Gastroesophageal sphincter (tissue), 4 donors: ENCODE data around the gene CSNK1D. TPM values are rescaled to one million over a fixed set of nuclear protein-coding genes. Genes with fewer than 3 reads are reported as not detected.

Source experiments
- ATAC-seq: fragments of 150-250 bp; one replicate; pipeline ENCODE4 v1.9.1; 2016; ENCODE audit warnings: mild to moderate bottlenecking, moderate library complexity
- H3K27ac ChIP-seq, 4 donors: fragments of 200-600 bp; sonication (generic) in 3 of 4; 1 replicate in 3 of 4; 2 replicates in 1 of 4; pipeline ENCODE4 v1.5.1; 2016 to 2019
- H3K27me3 ChIP-seq: fragments of 200-600 bp; sonication (generic); one replicate; pipeline ENCODE4 v1.5.1; 2019
- H3K36me3 ChIP-seq, 2 donors: fragments of 200-600 bp; sonication (generic); one replicate each; pipeline ENCODE4 v1.5.1; 2019; ENCODE audit warnings: control low read depth in 1 of 2
- H3K4me1 ChIP-seq, 3 donors: fragments of 200-600 bp; sonication (generic); 1 replicate in 2 of 3; 2 replicates in 1 of 3; pipeline ENCODE4 v1.5.1; 2016 to 2019; ENCODE audit warnings: control low read depth in 2 of 3
- H3K4me3 ChIP-seq, 2 donors: fragments of 200-600 bp; sonication (generic); one replicate each; pipeline ENCODE4 v1.5.1; 2019; ENCODE audit warnings: mild to moderate bottlenecking in 1 of 2, moderate library complexity in 1 of 2
- H3K9me3 ChIP-seq, 3 donors: fragments of 200-600 bp; sonication (generic); one replicate each; pipeline ENCODE4 v1.5.1; 2017 to 2019; ENCODE audit warnings: control low read depth in 2 of 3
- CTCF ChIP-seq, 4 experiments: fragments of 200-600 bp in 2 of 4; fragments of 450-650 bp in 2 of 4; sonication (generic) in 1 of 4; IDR thresholded peaks; one replicate each; pipeline ENCODE4 v1.5.1; 2017 to 2019; ENCODE audit warnings: antibody characterized with exemption in 4 of 4, mild to moderate bottlenecking in 2 of 4, moderate library complexity in 2 of 4
- EP300 ChIP-seq: sonication (generic); formaldehyde crosslinking; IDR thresholded peaks from one replicate; pipeline ENCODE4 v1.6.1; 2017; ENCODE audit warnings: antibody characterized with exemption, mild to moderate bottlenecking
- POLR2A ChIP-seq, 2 donors: fragments of 450-650 bp; IDR thresholded peaks; one replicate each; pipeline ENCODE4 v1.6.1; 2017; ENCODE audit warnings: antibody characterized with exemption in 2 of 2, mild to moderate bottlenecking in 2 of 2, moderate library complexity in 1 of 2
- POLR2AphosphoS5 ChIP-seq: sonication (generic); formaldehyde crosslinking; IDR thresholded peaks from one replicate; pipeline ENCODE4 v1.6.1; 2017; ENCODE audit warnings: antibody characterized with exemption
- WGBS, 2 donors: methylation state at CpG; one replicate each; pipeline ENCODE4 v1.1.5; 2018; ENCODE audit warnings: low coverage in 1 of 2; 5-methylcytosine and 5-hydroxymethylcytosine counted together
- total RNA-seq, 4 donors: library from RNA; depleted of rRNA; stranded (reverse); fragments of >200 nt; gene quantifications; one replicate each; pipeline ENCODE4 v1.1.0, GENCODE V29; 2016

CSNK1D gene
- total RNA-seq, 4 donors from 2014 or later: 23.4 to 92.1 (median 72.4) TPM

GRCh38 chr17:82250868-82251500 is 22.5 kb downstream of the CSNK1D start:
- Histone ChIP-seq H3K4me1 (peaks cover 0 to 51% (median 23%) of the 10 kb centered on the region in 3 donors), H3K27me3 (no peaks in the 10 kb centered on the region), H3K27ac (peak overlapping the region in 2 of 4 donors; percentile 24 to 33), H3K36me3 (peaks cover 0 to 97% of the 10 kb centered on the region in 2 donors), H3K9me3 (no peaks in the 10 kb centered on the region), H3K4me3 (no peak overlapping the region)
- no peak for ATAC-seq
- WGBS, 2 donors: 78 to 100% methylated on average over 10 to 18 of the region's 25 CpGs
- TF ChIP-seq CTCF (IDR thresholded peaks at IDR 0.05) (no peak), EP300 (no peak), POLR2A (IDR thresholded peaks at IDR 0.05) (no peak), POLR2AphosphoS5 (no peak)

- no peaks in the 10 kb centered on the region for H3K27me3 ChIP-seq
- peak overlapping the region in 2 of 4 donors; percentile 33 to 35 for H3K27ac ChIP-seq
- H3K4me3 ChIP-seq: no peak overlapping the region
- TF ChIP-seq EP300: no peak
- TF ChIP-seq POLR2A (IDR thresholded peaks at IDR 0.05): no peak
- TF ChIP-seq POLR2AphosphoS5: no peak
- no peak for TF ChIP-seq CTCF (IDR thresholded peaks at IDR 0.05)
- H3K36me3 ChIP-seq: peaks cover 0 to 97% of the 10 kb centered on the region in 2 donors
- H3K9me3 ChIP-seq: no peaks in the 10 kb centered on the region
- WGBS, 2 donors: 80 to 82% methylated on average over 3 to 10 of the region's 33 CpGs
- no peak for ATAC-seq
- H3K4me1 ChIP-seq: peaks cover 0 to 60% (median 24%) of the 10 kb centered on the region in 3 donors
These were observed 23.5 kb downstream of the CSNK1D start for GRCh38 chr17:82249896-82250581.

GRCh38 chr17:82248815-82249674 is 24.5 kb downstream of the CSNK1D start:
- no peak for ATAC-seq
- WGBS, 2 donors: 20 to 81% methylated on average over 1 to 11 of the region's 54 CpGs
- Histone ChIP-seq H3K4me3 (no peak overlapping the region), H3K27ac (peak overlapping the region in 3 of 4 donors; percentile 35 to 86 (median 83)), H3K4me1 (peaks cover 0 to 70% (median 24%) of the 10 kb centered on the region in 3 donors), H3K9me3 (no peaks in the 10 kb centered on the region), H3K27me3 (no peaks in the 10 kb centered on the region), H3K36me3 (peaks cover 0 to 97% of the 10 kb centered on the region in 2 donors)
- no peak for TF ChIP-seq POLR2A (IDR thresholded peaks at IDR 0.05)
- no peak for TF ChIP-seq EP300
- no peak for TF ChIP-seq POLR2AphosphoS5
- TF ChIP-seq CTCF (IDR thresholded peaks at IDR 0.05): no peak

GRCh38 chr17:82247856-82248671 is 25.4 kb downstream of the CSNK1D start:
- no peaks in the 10 kb centered on the region for H3K9me3 ChIP-seq
- no peaks in the 10 kb centered on the region for H3K27me3 ChIP-seq
- peak overlapping the region in 3 of 4 donors; percentile 83 to 88 (median 86) for H3K27ac ChIP-seq
- TF ChIP-seq CTCF (IDR thresholded peaks at IDR 0.05) (no peak), POLR2AphosphoS5 (no peak), EP300 (no peak), POLR2A (IDR thresholded peaks at IDR 0.05) (no peak)
- peaks cover 0 to 80% (median 31%) of the 10 kb centered on the region in 3 donors for H3K4me1 ChIP-seq
- ATAC-seq: no peak
- no peak overlapping the region for H3K4me3 ChIP-seq
- 63 to 64% methylated on average over 5 to 16 of the region's 28 CpGs for WGBS, 2 donors
- peaks cover 0 to 97% of the 10 kb centered on the region in 2 donors for H3K36me3 ChIP-seq
